ENCODE results near the gene CTDSP2.
"Not testable (repeated sequence)": the region's sequence is repeated elsewhere in the genome, so short reads cannot be mapped to it uniquely, and the experiment has no call there.

The CTDSP2 gene

DNA sequence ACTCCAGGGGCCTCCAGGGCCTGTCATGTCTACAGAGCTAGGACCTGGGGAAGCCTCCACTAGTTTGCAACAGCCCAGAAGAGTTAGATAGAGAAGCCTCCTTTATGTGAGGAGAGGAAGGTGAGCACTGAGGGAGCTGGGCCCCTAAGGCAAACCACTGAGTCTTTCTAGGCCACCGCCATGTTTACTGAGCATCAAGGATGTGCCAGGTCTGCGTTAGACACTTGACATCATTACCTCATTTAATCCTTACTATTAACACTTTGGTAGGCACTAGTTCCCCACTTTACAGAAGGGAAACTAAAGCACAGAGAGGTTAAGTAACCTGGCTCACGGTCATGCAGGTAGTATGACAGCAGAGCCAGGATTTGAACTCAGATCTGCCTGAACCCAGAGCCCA lies 12.9 kb downstream of the CTDSP2 start:
- no peak for DNase-seq

DNA sequence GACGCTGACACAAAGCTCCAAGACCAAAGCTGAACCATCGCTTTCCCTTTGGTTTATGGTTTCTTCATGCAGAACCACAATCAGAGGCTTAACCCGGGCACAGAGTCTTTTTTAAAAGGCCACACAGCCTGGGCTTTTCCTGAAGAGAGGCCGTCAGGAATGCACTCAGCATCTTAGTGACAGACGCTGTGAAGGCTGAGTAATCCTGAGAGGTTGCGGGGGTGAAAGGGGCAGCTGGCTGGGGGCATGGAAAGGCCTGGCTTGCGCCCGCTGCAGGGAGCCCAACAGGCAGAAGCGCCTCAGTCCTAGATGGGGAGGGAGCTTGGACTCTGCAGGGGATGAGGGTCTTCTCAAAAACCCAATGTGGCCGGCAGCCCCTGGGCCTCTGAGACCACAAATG lies 13.6 kb downstream of the CTDSP2 start:
- DNase-seq = no peak

DNA sequence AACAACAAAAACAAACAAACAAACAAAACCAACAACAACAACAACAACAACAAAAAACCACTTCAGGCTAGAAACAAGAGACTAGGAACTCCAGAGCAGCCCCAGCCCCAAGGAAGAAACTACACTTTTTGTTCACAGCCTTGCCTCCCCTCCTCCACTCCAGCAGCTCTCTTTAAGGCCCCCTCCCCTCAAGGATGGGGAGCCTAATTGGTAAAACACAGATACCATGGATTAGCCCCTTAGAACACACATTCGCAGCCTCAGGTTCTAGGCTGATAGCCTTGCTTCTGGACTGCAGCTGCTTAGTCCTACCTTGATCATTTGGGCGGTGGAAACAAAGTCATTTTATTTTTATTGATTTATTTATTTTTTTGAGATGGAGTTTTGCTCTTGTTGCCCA lies 16.1 kb downstream of the CTDSP2 start:
- no peak for DNase-seq

DNA sequence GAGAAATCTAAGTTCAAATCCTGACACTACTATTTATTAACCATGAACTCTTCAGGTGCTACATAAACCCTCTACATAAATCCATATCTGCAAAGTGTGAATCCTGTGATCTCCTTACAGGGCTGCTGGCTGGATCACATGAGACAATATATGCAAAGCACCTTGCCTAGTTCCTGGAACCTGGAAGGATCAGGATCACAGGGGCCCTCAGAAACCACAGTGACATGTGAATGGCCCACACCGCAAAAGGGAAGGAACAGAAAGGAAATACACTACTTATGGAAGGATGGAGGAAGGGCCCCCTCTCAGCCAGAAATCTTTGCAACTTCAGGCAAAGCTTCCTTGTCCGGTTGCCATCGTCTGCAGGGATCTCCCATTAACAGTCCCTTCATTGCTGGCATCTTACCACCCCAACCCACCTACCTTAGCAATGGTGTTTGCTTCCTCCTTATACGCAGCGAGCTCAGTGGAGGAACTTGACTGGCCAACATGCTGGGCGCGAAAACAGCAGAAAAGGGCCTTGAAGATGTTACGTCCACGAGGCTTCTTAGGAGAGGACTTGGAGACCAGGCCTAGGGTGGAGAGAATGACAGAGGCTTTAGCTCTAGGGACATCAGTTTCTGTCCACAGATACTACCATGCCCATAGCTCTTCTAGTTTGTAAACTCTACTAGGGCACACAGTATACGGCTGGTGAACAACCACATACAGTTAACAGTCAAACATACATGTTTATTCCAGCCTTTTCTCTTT lies 17.3 kb downstream of the CTDSP2 start:
- DNase-seq = peak; percentile 60 to 75

DNA sequence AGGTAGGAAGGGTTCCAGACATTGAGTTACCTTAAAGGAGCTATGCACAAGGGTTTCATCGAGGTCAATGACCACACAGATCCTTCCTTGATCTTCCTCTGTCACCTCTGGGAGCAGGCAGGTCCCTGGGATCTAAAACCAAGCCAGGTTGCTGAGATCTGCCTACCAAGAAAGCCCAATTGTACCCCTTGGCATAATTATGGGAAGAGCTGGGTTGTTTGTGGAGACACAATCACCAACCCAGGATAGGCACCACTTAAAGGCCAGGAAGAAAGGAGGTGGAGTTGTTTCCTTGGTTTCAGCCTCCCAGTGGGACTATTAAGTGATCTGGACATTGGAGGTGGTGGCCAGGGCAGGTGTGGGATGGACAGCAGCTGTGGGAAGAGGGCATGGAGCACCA lies 19.6 kb downstream of the CTDSP2 start:
- DNase-seq = no peak

DNA sequence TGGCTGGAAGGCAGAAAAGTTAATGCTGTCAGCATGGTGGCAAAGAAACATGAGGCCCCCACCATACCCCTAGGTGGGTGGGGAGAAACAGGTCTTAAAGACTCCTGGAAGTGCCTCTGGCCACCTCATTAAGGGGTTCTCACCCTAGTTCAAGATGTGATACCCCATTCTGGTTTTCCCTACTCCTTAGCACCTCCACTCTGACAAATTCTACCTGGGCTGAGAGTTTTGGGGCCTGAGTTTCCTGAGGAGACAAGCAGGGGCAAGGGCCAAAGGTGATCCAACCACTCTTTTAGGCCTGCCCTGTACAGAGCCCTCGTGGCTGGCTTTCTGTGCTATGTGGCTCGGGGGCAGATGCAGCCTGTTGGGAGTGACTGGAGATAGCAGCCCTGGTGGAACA lies 20.1 kb downstream of the CTDSP2 start:
- no peak for DNase-seq

DNA sequence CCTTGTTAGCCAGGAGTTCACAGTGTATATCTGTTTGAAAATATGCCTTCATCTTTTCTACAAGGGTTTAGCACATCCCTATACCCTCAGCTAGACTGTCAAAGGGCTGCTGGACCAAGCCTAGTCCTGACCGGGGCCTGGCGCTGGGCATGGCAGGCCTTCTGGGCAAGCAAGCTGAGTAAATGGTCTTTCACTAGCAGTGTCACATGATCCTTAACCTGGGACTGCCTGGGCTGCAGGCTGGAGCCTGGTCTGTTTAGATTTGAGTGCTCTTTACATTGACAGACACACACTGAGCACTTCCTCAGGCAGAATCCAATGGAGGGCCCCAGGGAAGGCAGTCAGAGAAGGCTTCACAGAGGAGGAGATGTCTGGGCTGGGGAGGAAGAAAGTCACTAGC lies 21.1 kb downstream of the CTDSP2 start:
- DNase-seq = no peak

DNA sequence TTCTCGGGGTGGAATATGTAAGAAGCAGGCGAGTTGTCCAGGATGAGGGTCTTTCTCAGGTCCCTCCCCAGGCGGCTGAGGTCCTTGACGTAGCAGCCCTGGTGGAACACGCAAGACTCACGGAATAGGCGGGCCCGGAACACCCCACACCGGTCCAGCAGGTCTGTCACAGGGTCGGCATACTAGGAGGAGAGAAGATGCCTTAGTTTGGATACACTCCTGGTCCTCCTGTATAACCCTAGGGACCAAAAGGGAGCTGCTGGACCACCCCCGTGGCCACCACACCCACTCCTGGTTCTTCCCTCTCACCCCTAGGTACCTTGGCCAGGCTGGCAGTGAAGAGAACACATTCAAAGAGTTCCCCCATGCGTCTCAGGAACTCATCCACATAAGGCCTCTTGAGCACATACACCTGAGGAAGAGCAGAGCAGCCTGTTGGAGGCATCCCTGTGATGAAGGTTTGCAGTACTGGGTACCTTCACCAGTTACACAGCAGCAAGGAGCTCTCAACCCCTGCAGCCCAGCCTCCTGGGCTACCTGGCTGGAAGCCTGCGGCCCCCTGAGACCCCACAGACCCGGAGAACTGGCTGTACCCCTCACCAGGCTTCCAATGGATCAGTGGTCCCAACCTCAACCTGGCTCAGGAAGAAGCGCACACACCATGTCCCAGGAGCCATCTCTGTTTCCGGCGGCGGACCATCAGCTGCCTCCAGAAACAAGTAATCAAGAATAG lies 22.5 kb downstream of the CTDSP2 start:
- no peak for DNase-seq

DNA sequence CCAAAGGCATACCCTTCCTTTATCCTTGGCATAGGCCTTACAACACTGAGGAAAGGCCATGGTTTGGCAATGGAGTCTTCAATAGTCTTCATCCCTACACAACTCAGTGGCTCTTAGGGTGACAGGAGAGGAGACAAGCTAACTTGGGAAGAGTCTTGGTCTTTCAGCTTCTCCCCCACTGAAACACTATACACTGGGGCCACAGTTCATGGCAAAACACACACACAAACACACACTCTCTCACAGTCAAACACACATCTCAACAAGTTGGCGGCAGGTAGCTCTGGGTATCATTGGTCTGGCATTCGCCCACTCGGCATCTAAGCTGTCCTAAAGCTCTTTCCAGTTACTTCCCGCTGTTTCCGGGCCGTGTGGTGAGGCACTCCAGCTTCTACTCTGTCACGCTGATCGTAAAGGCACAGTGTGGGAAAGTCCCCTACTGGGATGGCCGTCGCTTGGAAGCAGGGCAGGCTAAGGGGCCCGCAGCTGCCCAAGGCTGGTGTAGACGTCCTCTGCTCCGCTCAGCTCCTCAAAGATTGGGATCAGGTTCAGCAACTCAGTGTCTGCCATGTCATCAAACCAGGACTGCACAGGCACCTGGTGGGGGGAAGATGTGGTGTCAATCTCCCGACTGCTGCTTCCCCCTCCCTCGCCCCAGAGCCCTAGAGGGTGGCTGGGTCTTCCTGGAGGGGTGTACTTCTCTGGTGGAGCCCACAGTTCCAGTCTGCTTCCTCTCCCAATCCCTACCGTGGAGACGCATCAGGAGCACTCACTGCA lies 23.2 kb downstream of the CTDSP2 start:
- no peak for DNase-seq

DNA sequence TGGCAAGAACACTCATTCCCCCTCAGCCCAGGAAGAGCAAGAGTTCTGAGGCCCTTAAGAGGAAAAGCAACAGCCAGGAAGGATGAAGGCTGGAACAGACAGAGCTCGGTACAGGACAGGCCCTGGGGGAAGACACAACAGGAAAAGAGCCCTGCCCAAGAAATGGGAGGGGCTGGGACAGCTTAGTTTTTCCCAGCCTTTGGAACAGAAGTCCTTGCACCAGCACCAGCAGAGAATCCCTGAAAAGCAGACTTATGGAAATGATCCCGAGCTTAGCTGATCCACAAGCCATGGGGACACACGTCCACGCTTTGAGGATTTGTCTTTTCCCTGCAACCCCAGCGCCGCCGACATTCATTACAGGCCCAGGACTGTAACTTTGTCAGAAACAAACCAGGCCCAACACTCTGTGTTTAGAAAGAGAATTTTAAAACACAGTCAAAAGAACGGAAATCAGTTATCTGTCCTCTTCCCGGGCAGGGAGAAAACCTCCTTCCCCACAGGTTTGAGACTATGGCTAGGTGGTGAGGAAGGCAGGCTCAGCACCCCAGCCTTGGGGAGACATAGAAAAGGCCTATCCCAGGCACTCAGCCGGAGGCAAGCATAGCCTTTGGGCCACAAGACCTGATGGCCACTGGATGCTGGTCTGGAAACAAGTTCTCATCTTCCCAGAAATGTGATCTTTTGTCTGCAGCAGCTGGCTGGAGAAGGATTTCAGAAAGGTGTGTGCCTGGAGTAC lies 24.0 kb downstream of the CTDSP2 start:
- no peak for DNase-seq

DNA sequence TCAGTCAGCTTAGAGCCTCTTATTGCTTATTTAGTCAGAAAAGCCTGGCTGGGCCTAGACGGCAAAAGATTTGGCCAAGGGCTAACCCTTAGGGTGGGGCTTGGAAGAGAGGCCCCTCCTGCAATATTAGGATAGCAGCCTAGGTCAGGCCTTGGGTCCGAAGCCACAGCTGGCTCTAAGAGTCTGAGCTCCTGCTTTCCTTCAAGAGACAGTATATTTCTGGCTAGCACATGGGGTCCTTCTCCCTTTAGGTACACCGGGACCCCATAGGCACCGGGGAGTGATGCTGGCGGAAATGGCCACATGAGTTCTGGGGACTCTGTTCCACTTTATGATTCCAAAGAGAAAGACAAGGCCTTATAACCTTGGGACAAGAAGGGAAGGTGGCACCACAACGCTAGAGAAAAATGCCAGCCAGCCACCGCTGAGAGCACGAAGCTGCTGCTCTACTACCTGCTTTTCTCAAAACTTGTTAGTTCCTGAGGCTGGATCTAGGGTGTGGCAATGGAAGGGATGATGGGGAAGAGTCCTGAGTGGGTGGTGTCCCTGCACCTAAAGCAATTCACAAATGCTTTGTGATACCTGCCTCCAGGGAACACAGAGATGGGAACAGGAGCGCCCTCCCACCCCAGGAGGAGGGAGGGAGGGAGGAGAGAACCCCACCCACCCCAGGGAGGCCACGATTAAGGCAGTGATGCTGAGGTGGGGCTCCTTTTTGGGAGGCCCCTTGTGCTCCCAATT lies 24.9 kb downstream of the CTDSP2 start:
- DNase-seq = no peak

DNA sequence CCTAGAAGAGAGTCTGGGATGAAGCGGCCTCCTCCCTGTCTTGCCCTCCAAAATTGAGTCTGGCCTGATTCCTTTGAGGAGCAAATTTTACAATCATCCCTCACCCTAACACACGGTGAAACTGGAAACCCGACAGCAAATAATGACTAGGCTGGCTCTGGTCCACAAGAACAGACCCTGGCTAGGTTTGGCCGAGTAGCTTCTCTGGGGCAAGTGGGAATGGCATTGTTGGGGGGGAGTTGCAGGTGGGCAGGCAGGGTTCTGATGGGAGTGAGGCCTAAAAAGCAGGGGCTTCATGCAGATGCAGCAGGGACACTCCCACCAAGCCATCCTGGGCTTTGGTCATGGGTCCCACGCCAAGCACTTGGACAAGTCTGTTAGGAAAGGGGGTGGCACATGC lies 25.5 kb downstream of the CTDSP2 start:
- not testable (repeated sequence) for DNase-seq

DNA sequence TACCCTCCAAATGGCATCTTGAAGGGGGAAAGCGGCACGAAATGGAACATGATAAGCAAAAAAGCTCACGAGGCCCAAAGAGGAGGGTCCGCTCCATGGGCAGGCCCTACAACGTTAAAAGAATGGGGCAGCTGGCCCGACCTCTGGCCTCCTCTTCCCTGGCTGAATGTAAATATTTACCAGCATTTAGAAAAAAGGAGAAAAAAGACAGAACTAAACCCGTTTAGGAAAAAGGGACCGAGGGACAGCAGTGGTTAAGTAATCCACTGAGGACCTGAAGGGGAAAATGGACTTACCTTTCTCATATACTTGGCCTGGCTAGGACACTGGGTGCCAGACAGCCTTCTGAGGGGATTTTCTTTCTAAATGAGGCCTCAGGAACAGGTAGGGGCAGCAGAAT lies 26.4 kb downstream of the CTDSP2 start:
- not testable (repeated sequence) for DNase-seq

DNA sequence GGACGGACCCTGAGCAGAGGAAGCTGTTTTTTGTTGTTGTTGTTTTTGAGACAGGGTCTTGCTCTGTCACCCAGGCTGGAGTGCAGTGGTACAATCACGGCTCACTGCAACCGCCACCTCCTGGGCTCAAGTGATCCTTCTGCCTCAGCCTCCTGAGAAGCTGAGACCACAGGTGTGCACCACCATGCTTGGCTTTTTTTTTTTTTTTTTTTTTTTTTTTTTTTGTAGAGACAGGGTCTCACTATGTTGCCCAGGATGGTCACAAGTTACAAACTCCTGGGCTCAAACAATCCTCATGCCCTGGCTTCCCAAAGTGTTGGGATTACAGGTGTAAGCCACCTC lies 28.6 kb downstream of the CTDSP2 start:
- DNase-seq = peak in 1 of 2 experiments; percentile 20

DNA sequence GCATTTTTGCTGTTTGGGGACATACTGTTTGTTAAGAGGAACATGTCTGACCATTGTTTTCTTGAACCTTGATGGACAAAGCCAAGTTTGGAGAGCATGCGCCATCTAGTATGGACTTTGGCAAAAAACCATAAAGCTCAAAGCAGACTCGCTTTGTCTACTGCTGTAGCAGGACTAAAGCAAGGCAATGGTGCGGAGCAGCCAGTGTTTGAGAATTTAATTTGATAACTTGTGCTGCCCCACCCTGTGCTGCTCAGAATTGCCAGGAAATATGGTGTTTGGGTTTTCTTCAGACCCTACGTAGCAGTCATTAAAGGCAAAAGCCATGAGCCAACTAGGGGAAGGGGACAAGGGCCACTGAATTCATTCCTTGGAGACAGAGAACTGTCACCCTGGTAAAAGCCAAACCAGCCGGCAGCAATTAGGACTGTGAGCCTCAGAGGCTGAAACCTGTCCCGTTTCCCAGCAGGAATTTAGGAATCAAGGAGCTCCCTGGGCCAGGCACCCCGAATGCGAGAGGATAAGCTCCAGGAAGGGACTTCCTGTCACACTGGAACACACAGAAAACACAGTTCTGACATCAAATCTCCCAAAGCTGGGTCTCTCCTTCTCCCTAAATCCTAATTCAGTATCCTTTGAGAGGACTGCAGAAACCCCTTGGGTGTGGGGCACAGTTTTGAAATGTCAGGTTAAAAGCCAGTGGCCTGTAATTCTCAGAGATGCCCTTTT lies 29.1 kb downstream of the CTDSP2 start:
- peak in 1 of 2 experiments; percentile 55 for DNase-seq

DNA sequence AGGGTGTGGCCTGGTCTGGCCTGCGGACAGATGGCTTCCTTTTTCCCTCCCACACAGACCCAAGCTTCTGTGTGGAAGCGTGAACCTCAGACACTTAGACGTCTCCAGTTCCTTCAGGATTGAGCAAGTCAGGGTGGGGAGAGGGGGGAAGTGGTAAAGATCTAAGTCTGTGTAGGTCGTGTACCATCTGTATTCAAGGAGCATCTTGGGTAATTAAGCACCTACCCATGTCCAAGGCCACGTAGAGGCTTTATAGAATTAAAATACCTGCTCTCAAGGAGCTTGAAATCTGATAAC lies 29.7 kb downstream of the CTDSP2 start:
- peak in 1 of 2 experiments; percentile 37 for DNase-seq

DNA sequence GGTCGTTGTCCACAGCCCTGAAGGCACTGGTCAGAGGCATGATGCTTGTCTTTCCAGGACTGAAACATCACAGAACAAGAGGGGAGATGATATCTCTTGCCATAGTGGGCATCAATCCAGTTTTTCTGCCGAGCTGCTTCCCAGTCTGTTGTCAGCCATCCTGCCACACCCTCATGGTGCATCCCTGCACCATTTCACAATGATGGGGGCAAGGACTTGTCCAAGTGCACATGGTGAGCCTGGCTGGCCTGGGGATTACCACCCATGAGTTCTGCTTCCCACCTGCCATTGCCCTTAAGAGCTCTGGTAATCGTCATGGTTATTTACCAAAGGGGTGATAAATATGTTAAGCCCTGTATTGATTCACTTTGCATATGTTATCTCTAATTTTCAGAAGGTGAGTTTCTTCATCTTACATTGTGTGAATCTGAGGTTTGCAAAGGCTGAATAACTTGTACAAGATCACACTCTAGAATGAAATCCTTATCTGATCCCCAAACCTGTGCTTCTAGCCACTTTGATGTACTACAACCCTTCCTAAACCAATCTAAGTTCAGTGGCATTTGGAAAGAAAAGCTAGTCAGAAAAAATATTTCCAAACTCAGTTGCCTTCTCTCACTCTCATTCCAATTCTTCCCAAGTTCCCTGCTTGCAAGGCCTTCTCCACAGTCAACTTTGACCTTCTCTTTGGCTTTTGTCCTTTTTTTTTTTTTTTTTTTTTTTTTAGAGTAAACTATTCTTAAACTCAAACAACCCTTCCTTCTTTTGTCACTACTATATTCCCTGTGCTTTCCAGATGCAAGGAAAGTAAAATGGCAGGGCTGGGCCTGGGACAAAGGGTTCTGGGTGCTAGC lies 30.3 kb downstream of the CTDSP2 start:
- DNase-seq = no peak

DNA sequence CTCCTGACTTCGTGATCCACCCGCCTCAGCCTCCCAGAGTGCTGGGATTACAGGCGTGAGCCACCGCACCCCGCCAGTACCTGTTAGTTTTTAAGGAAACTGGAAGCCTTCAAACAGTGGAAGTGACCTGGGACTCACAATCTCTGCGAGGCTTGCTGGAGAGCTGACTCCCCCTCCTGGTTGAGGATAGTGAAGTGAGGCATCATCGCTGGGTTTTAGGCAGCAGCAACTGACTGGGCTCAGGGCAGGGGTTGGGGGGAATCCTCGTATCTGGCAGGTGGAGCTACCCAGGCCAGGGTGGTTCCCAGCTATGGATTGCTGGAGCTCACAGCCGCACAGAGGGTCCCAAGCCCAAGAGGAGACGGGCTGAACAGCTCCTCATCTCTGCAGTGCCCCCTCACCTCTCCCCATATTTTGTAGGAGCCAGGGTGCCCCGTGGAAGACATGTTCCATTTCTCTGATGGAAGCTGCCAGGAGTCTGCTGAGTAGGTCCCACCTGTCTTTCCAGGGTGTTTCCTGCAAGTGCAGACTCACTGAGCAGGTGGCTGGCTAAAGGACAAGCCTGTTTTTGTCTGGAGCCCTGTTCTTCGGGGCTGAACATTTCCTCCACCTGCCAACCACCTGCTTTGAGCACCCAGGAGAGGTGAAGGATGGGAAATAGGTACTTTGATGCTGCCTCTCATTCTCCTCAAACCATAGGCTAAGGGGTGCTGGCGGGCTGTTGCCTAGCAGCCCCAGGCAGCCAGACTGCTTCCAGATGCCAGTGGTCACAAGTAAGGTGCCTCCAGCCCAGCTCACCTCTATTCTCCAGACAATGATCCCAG lies 31.1 kb downstream of the CTDSP2 start:
- DNase-seq = peak; percentile 13 to 23

DNA sequence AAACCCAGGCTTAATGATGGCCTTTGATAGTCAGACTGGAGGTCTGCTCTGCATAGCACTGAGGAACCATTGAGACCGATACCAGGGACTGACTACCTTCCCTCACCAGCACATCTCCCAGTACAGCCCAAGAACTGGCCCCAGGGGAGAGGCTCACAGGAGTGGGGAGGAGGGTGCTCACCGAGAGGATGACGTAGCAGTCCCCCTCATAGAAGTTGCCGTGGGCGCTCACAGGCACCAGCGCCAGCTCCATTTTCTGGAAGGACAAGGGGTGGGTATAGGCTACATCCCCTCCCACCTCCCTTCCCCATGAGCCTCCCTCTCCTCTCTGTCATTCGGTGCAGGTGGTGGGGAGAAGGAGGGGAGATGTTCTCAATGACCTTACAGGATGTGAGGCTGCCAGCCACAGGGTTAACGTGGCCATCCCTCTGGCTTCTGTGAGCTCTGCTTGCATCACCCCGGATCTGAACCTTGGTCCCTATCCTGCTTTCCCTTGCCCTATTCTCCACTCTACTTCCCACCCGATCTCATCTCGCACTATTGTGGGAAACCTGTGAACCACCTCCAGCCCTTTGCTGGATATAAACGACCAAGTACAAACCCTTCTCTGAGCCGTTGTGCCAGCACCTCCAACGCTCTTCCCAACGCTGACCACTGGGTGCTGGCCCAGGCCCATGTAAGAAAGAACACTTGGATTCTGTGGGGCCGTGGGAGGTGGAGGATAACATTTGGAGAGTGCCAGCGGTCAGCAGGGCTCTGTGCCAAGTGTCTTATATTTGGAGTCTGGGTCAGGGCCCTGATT lies 32.4 kb downstream of the CTDSP2 start:
- no peak for DNase-seq
